Endothelial cell of umbilical vein (primary cell): Measurements from ENCODE around the gene RBMS3. TPM values are rescaled to one million over a fixed set of nuclear protein-coding genes. Genes with fewer than 3 reads are reported as not detected.
A peak's percentile ranks its signal among the peaks of the same experiment; 100 is the strongest.

Experiments
- BruUV-seq: library from RNA; stranded (reverse); fragments of 400-500 nt; replicated peaks from 2 replicates; lab custom pipeline; 2021; lab: Mats Ljungman, UMichigan
- CTCF ChIA-PET: fragments of 300-600, 350-600 bp; sonication (Branson Sonifier 250); formaldehyde crosslinking; loops from one replicate; lab custom pipeline; 2021; ENCODE audit warnings: antibody characterized with exemption, inconsistent platforms; lab: Charles Lee
- POLR2A ChIA-PET: fragments of 300-600, 350-600 bp; sonication (Branson Sonifier 250); formaldehyde crosslinking; loops from one replicate; lab custom pipeline; 2021; ENCODE audit warnings: antibody characterized with exemption, inconsistent platforms; lab: Charles Lee
- DNase-seq: peaks from one replicate; pipeline ENCODE4 v3.0.0-alpha.2; 2011; ENCODE audit warnings: low read depth, low spot score
- FAIRE-seq: peaks from 2 replicates; lab custom pipeline; 2011; peaks lifted over from hg19 to GRCh38; lab: Jason Lieb, UNC
- H2AFZ ChIP-seq: 2 replicates; pipeline ENCODE4 v1.6.0; 2012; ENCODE audit warnings: low read depth, low read length, control low read depth, inconsistent platforms
- H3K27ac ChIP-seq: 2 replicates; pipeline ENCODE4 v1.5.1; 2011; ENCODE audit warnings: low read depth, mild to moderate bottlenecking, control low read depth, low read length, moderate library complexity; ENCODE audit not compliant: insufficient read depth
- H3K27me3 ChIP-seq, 2 experiments: 2 replicates each; pipeline versions ENCODE4 v1.6.0 to v1.6.1; 2011; ENCODE audit warnings: low read length in 2 of 2, mixed read lengths in 1 of 2; ENCODE audit not compliant: control insufficient read depth in 2 of 2, insufficient read depth in 2 of 2
- H3K36me3 ChIP-seq, 2 experiments: 2 replicates in 1 of 2; 3 replicates in 1 of 2; pipeline ENCODE4 v1.5.1; 2011; ENCODE audit warnings: low read length in 2 of 2, mild to moderate bottlenecking in 1 of 2, moderate library complexity in 1 of 2; ENCODE audit not compliant: control insufficient read depth in 2 of 2, insufficient read depth in 2 of 2; ENCODE audit errors: extremely low read depth in 1 of 2
- H3K4me1 ChIP-seq: 3 replicates; pipeline ENCODE4 v1.5.1; 2011; ENCODE audit warnings: mild to moderate bottlenecking, low read length; ENCODE audit not compliant: control insufficient read depth, insufficient read depth; ENCODE audit errors: extremely low read depth
- H3K4me2 ChIP-seq: 2 replicates; pipeline ENCODE4 v1.6.1; 2011; ENCODE audit warnings: low read length, control low read depth, mixed read lengths; ENCODE audit not compliant: insufficient read depth
- H3K4me3 ChIP-seq, 3 experiments: fragments of 200-600 bp in 1 of 3; sonication (generic), shearing (Covaris generic) in 1 of 3; replicated peaks in 1 of 3; 2 replicates each; pipeline ENCODE4 v1.5.1; 2011 to 2016; ENCODE audit warnings: control low read depth in 3 of 3, low read length in 3 of 3, mild to moderate bottlenecking in 2 of 3, inconsistent platforms in 1 of 3, low read depth in 1 of 3, moderate library complexity in 1 of 3; ENCODE audit not compliant: insufficient read depth in 1 of 3
- H3K79me2 ChIP-seq: 2 replicates; pipeline ENCODE4 v1.6.0; 2012; ENCODE audit warnings: low read length, inconsistent platforms; ENCODE audit not compliant: control insufficient read depth, insufficient read depth
- H3K9ac ChIP-seq: replicated peaks from 2 replicates; pipeline ENCODE3; 2011; ENCODE audit warnings: low read length, control low read depth; ENCODE audit not compliant: insufficient read depth; ENCODE audit errors: extremely low read depth
- H3K9me1 ChIP-seq: replicated peaks from 3 replicates; pipeline ENCODE4 v1.6.0; 2011; ENCODE audit warnings: mild to moderate bottlenecking, low read length; ENCODE audit not compliant: control insufficient read depth, insufficient read depth; ENCODE audit errors: extremely low read depth
- H3K9me3 ChIP-seq: replicated peaks from 2 replicates; pipeline ENCODE4 v1.5.1; 2012; ENCODE audit warnings: low read length, inconsistent platforms; ENCODE audit not compliant: control insufficient read depth, insufficient read depth
- H4K20me1 ChIP-seq: replicated peaks from 2 replicates; pipeline ENCODE3; 2011; ENCODE audit warnings: mild to moderate bottlenecking, low read length; ENCODE audit not compliant: control insufficient read depth, insufficient read depth; ENCODE audit errors: extremely low read depth
- CTCF ChIP-seq, 2 donors: IDR thresholded peaks; 1 replicate in 1 of 2; 2 replicates in 1 of 2; pipeline ENCODE4 v1.5.1; 2011; ENCODE audit warnings: low read length in 2 of 2, mild to moderate bottlenecking in 2 of 2, moderate library complexity in 2 of 2, control low read depth in 1 of 2, inconsistent platforms in 1 of 2, low read depth in 1 of 2; ENCODE audit not compliant: insufficient read depth in 1 of 2; ENCODE audit errors: extremely low read depth in 1 of 2
- EZH2 ChIP-seq: IDR thresholded peaks from 2 replicates; pipeline ENCODE4 v1.6.1; 2012; ENCODE audit warnings: borderline replicate concordance, low read depth, mild to moderate bottlenecking, moderate library complexity, low read length, inconsistent platforms; ENCODE audit not compliant: severe bottlenecking
- FOS ChIP-seq: IDR thresholded peaks from 2 replicates; pipeline ENCODE4 v1.6.1; 2011; ENCODE audit warnings: mild to moderate bottlenecking, low read length, moderate library complexity, borderline replicate concordance; ENCODE audit not compliant: insufficient read depth
- GATA2 ChIP-seq: IDR thresholded peaks from 2 replicates; pipeline ENCODE4 v1.7.0; 2011; ENCODE audit warnings: low read depth, mild to moderate bottlenecking, moderate library complexity, mixed read lengths, low read length; ENCODE audit not compliant: insufficient read length, insufficient read depth
- JUN ChIP-seq: IDR thresholded peaks from 2 replicates; pipeline ENCODE4 v1.6.1; 2011; ENCODE audit warnings: borderline replicate concordance, low read depth; ENCODE audit not compliant: insufficient read length, insufficient read depth
- MYC ChIP-seq: IDR thresholded peaks from one replicate; pipeline ENCODE4 v1.6.1; 2011; ENCODE audit warnings: mild to moderate bottlenecking, low read depth, low read length
- POLR2AphosphoS5 ChIP-seq: IDR thresholded peaks from 2 replicates; pipeline ENCODE4 v1.6.1; 2012; ENCODE audit warnings: low read depth, mild to moderate bottlenecking, control low read depth, low read length, moderate library complexity; ENCODE audit not compliant: insufficient read depth
- dilution Hi-C: fragments of 300-500 bp; cut with MboI; formaldehyde crosslinking; loops from one replicate; pipeline ENCODE4 v1.15.0; 2019; ENCODE audit warnings: low sequenced_read_pairs; ENCODE audit not compliant: extremely low pct_ligation_motif_present
- intact Hi-C: fragments of 100-400 bp; cut with micrococcal nuclease; formaldehyde crosslinking; loops from one replicate; pipeline ENCODE4 v1.10.0; 2022
- polyA plus RNA-seq, 4 experiments: library from polyadenylated mRNA; depleted of rRNA in 3 of 4; stranded (reverse) in 3 of 4; unstranded in 1 of 4; fragments of >200 nt; gene quantifications; 2 replicates each; pipeline versions ENCODE4 v1.2.1 to v1.2.3, GENCODE V29; 2011 to 2012; ENCODE audit warnings: missing spikeins in 1 of 4
- total RNA-seq: library from RNA; stranded (reverse); gene quantifications from 2 replicates; pipeline ENCODE4 v1.2.3, GENCODE V29; 2021

Gene RBMS3
- total and polyA plus RNA-seq, 2 donors (not counting 3 experiments of a cell fraction or from before 2014, with no cell fraction given): 13.6 to 42.3 TPM

GRCh38 chr3:29239376-29239775 lies 41.5 kb upstream of the RBMS3 start:
- Histone ChIP-seq H3K27me3 (no peaks in the 10 kb centered on the region), H3K9ac (no peak overlapping the region), H3K9me1 (no peaks in the 10 kb centered on the region), H3K4me2 (peak overlapping the region; percentile 29), H4K20me1 (no peaks in the 10 kb centered on the region), H3K4me1 (peaks cover 17% of the 10 kb centered on the region), H3K27ac (peak overlapping the region; percentile 70), H3K9me3 (no peaks in the 10 kb centered on the region), H3K79me2 (no peaks in the 10 kb centered on the region), H2AFZ (peak overlapping the region; percentile 26), H3K36me3 (no peaks in the 10 kb centered on the region), H3K4me3 (no peak overlapping the region)
- BruUV-seq: no TSS peak
- CTCF ChIA-PET: no interaction called here
- intact Hi-C loops: no loop called here
- FAIRE-seq: no peak
- TF ChIP-seq POLR2AphosphoS5 (no peak), MYC (peak; percentile 17), FOS (peak; percentile 11)
- dilution Hi-C loops: no loop called here
- POLR2A ChIA-PET: no interaction called here
- peak; percentile 22 for DNase-seq

DNA sequence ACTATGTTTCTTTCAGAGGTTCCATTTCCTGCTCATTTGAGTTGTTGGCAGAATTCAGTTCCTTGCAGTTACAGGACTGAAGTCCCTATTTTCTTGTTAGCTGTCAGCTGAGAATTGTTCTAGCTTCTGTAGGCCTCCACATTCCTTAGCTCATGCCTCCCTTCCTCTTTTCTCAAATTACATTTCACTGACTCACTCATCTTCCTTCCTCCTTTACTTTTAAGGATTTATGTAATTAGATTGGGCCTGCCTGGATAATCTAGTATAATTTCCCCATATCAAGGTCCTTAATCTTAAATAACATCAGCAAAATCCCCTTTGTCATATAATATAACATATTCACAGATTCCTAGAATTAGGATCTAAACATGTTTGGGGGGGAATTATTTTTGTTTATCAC lies 40.6 kb upstream of the RBMS3 start:
- no TSS peak for BruUV-seq
- Histone ChIP-seq H3K27me3 (no peaks in the 10 kb centered on the region), H3K9me1 (no peaks in the 10 kb centered on the region), H3K36me3 (no peaks in the 10 kb centered on the region), H2AFZ (peak overlapping the region; percentile 52), H3K79me2 (no peaks in the 10 kb centered on the region), H3K4me3 (no peak overlapping the region), H3K9ac (peak overlapping the region; percentile 34), H3K4me2 (peak overlapping the region; percentile 29), H3K27ac (peak overlapping the region; percentile 70), H4K20me1 (no peaks in the 10 kb centered on the region), H3K9me3 (no peaks in the 10 kb centered on the region), H3K4me1 (peaks cover 17% of the 10 kb centered on the region)
- ChIA-PET CTCF (interaction anchor here (1.1 kb wide), 1 partner anchor 13 kb away, joined by 4 read pairs; no protein-coding TSS in a partner anchor), POLR2A (no interaction called here)
- FAIRE-seq (peak; percentile 87), DNase-seq (peak; percentile 86)
- intact Hi-C loops: loop anchor here (1.0 to 5.0 kb wide), 4 partner anchors 38 to 517 kb away; no protein-coding TSS in a partner anchor
- dilution Hi-C loops: no loop called here
- no peak for TF ChIP-seq EZH2
- TF ChIP-seq FOS: peak; percentile 83
- TF ChIP-seq CTCF (IDR thresholded peaks at IDR 0.05; ENCODE audit: extremely low read depth in 1 of 2, insufficient read depth in 1 of 2, low read depth in 1 of 2, low read length in 2 of 2): no peak
- TF ChIP-seq POLR2AphosphoS5: peak; percentile 65
- TF ChIP-seq JUN: peak; percentile 87
- peak; percentile 53 for TF ChIP-seq GATA2
